ENCODE measurements around the gene REEP3.
A peak's percentile ranks its signal among the peaks of the same experiment; 100 is the strongest.

The REEP3 gene

DNA sequence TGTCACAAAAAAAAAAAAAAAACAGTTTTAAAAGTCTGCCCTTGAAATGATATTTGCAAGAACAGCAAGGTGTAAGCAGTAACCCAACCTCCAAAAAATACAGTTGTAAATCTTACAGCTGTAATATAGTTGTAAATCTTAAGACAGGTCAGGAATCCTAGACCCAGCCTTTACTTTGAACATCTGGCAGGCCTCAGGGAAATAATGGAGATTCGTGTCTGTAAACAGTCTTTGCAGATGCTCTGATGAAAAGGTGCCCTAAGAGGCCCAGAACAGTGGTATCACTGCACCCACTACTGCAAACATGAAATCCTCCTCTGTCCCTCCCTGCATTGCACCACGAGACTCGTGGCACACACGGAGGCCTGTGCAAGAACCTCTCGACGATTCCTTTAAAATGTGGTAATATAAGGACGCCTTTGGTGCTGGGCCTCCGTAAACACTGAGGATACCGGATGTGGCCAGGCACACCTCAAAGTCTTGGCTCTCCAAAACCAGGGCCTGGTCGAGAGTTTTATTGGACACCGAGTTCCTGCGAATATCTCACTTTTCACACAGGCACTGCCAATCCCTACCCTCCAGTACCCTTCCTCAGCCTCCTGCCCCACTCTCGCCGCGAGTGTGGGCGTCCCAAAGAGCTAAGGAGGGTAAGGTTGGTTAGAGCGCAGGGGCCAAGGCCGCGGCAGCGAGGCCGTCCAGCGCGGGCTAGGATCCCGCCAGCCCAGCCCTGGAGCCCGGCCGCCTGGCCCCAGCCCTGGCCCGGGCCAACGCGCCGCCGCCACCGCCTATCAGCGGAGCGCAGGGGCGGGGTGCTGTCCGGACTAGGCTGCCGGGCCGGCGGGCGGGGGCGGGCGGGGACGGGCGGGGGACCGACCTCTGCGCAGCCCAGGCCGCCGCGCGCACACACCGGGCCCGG, at the start of gene REEP3:
Gene REEP3 (plus strand): TSS at position 902 of the 916 bp plus-strand sequence. CDS start 145 bp downstream, outside the sequence.
- peak within 1 kb of the TSS; percentile 85 to 88 (median 88) for H3K4me3 Mint-ChIP-seq
- H3K27ac Mint-ChIP-seq: peak within 1 kb of the TSS; percentile 94 to 99 (median 94)
- peaks cover 41% of the 10 kb centered on the region for H3K4me1 Mint-ChIP-seq
- peaks cover 21% of the 10 kb centered on the region for H3K9me3 Mint-ChIP-seq
- TF ChIP-seq, protein P1, sequence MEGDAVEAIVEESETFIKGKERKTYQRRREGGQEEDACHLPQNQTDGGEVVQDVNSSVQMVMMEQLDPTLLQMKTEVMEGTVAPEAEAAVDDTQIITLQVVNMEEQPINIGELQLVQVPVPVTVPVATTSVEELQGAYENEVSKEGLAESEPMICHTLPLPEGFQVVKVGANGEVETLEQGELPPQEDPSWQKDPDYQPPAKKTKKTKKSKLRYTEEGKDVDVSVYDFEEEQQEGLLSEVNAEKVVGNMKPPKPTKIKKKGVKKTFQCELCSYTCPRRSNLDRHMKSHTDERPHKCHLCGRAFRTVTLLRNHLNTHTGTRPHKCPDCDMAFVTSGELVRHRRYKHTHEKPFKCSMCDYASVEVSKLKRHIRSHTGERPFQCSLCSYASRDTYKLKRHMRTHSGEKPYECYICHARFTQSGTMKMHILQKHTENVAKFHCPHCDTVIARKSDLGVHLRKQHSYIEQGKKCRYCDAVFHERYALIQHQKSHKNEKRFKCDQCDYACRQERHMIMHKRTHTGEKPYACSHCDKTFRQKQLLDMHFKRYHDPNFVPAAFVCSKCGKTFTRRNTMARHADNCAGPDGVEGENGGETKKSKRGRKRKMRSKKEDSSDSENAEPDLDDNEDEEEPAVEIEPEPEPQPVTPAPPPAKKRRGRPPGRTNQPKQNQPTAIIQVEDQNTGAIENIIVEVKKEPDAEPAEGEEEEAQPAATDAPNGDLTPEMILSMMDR (IDR thresholded peaks at IDR 0.05; ENCODE audit: unreplicated experiment in 3 of 3): no peak
- peaks cover 41% of the 10 kb centered on the region for H3K36me3 Mint-ChIP-seq (ENCODE audit: low read depth)
- H3K27me3 Mint-ChIP-seq (ENCODE audit: low read depth): no peaks in the 10 kb centered on the region

DNA sequence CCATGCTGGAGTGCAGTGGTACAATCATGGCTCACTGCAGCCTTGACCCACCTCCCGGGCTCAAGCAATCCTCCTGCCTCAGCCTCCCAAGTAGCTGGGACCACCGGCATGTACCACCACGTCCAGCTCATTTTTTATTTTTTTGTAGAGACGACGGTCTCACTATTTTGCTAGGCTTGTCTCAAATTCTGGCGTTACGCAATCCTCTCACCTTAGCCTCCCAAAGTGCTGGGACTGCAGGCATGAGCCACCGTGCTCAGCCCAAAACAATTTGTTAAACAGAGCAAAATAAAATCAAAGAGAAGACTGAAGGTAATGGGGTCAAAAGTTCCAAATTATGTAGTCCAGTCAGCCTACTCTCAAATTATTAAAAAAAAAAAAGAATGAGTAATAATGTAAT, 46.7 kb upstream of the REEP3 start:
- Mint-ChIP-seq H3K9me3 (peaks cover 7% of the 10 kb centered on the region), H3K36me3 (ENCODE audit: low read depth) (peaks cover 19% of the 10 kb centered on the region), H3K27me3 (ENCODE audit: low read depth) (no peaks in the 10 kb centered on the region), H3K4me3 (no peak overlapping the region), H3K4me1 (peaks cover 11% of the 10 kb centered on the region), H3K27ac (no peak overlapping the region)
- TF ChIP-seq, protein P1 (IDR thresholded peaks at IDR 0.05; ENCODE audit: unreplicated experiment in 3 of 3): no peak

DNA sequence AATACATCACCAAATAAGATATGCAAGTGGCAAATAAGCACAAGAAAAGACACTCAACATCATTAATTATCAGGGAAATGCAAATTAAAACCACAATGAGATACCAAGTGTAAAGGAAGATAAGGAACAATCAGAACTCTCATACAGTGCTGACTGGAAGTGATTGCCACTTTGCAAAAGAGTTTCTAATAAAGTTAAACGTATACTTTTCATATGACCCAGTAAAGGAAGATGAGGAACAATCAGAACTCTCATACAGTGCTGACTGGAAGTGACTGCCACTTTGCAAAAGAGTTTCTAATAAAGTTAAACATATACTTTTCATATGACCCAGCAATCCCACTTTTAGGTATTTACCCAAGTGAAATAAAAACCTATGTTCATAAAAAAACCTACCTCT, 43.3 kb upstream of the REEP3 start:
- Mint-ChIP-seq H3K27ac (no peak overlapping the region), H3K4me3 (no peak overlapping the region), H3K27me3 (ENCODE audit: low read depth) (no peaks in the 10 kb centered on the region), H3K4me1 (peaks cover 5% of the 10 kb centered on the region), H3K36me3 (ENCODE audit: low read depth) (peaks cover 19% of the 10 kb centered on the region), H3K9me3 (peaks cover 7% of the 10 kb centered on the region)
- TF ChIP-seq, protein P1 (IDR thresholded peaks at IDR 0.05; ENCODE audit: unreplicated experiment in 3 of 3): no peak

DNA sequence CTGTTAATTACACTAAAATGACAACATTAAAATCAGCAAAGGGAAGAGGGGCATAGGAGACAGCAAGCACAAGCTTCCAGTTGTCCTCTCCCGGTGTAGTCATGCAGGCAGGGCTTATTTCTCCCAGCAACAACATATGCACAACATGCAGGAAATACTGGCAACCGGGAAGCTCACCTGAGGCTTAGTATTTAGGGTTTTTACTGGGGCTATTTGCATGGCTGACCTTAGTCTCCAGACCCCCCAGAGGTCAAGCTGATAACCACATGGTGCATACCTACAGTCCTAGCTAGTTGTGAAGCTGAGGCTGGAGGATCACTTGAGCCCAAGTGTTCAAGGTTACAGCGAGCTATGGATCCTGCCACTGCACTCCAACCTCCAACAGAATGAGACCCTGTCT, 42.6 kb upstream of the REEP3 start:
- Mint-ChIP-seq H3K9me3 (peaks cover 7% of the 10 kb centered on the region), H3K27me3 (ENCODE audit: low read depth) (no peaks in the 10 kb centered on the region), H3K4me1 (peaks cover 5% of the 10 kb centered on the region), H3K36me3 (ENCODE audit: low read depth) (peaks cover 19% of the 10 kb centered on the region), H3K27ac (no peak overlapping the region), H3K4me3 (no peak overlapping the region)
- TF ChIP-seq, protein P1 (IDR thresholded peaks at IDR 0.05; ENCODE audit: unreplicated experiment in 3 of 3): no peak

GRCh38 chr10:63480237-63480636, 41.0 kb upstream of the REEP3 start:
- no peak overlapping the region for H3K4me3 Mint-ChIP-seq
- peaks cover 4% of the 10 kb centered on the region for H3K9me3 Mint-ChIP-seq
- H3K4me1 Mint-ChIP-seq: peaks cover 5% of the 10 kb centered on the region
- peaks cover 12% of the 10 kb centered on the region for H3K36me3 Mint-ChIP-seq (ENCODE audit: low read depth)
- H3K27ac Mint-ChIP-seq: no peak overlapping the region
- TF ChIP-seq, protein P1 (IDR thresholded peaks at IDR 0.05; ENCODE audit: unreplicated experiment in 3 of 3): no peak
- H3K27me3 Mint-ChIP-seq (ENCODE audit: low read depth): no peaks in the 10 kb centered on the region

Data from nephron (organoid).